WTC11 (cell line): ENCODE measurements around the gene PKHD1. TPM values are rescaled to one million over a fixed set of nuclear protein-coding genes. Genes with fewer than 3 reads are reported as not detected.

Experiments
- ATAC-seq: fragments of 200-7000 bp; cut with Tn5 transposase; 2 replicates; pipeline ENCODE4 v1.10.0; 2021; ENCODE audit warnings: mild to moderate bottlenecking, moderate library complexity
- CTCF ChIA-PET: fragments of 300-600 bp; sonication (Branson Sonifier 250); formaldehyde crosslinking; loops from one replicate; lab custom pipeline; 2021; ENCODE audit warnings: antibody characterized with exemption; lab: Charles Lee
- POLR2A ChIA-PET: fragments of 350-600 bp; sonication (Branson Sonifier 250); formaldehyde crosslinking; loops from one replicate; lab custom pipeline; 2021; ENCODE audit warnings: antibody characterized with exemption; lab: Charles Lee
- DNase-seq: peaks from one replicate; pipeline ENCODE4 v3.0.0; 2021; ENCODE audit warnings: low spot score
- H3K27ac Mint-ChIP-seq: 2 replicates; pipeline ENCODE4 v1.8.0; 2021; ENCODE audit warnings: mixed read lengths
- H3K27me3 Mint-ChIP-seq: 2 replicates; pipeline ENCODE4 v1.8.0; 2021; ENCODE audit warnings: low read depth, mild to moderate bottlenecking, moderate library complexity, mixed read lengths
- H3K36me3 Mint-ChIP-seq: 2 replicates; pipeline ENCODE4 v1.8.0; 2021; ENCODE audit warnings: mixed read lengths
- H3K4me1 Mint-ChIP-seq: 2 replicates; pipeline ENCODE4 v1.8.0; 2022; ENCODE audit warnings: mixed read lengths
- H3K4me3 Mint-ChIP-seq: 2 replicates; pipeline ENCODE4 v1.8.0; 2021; ENCODE audit warnings: mild to moderate bottlenecking, moderate library complexity, mixed read lengths
- H3K9me3 Mint-ChIP-seq: 2 replicates; pipeline ENCODE4 v1.8.0; 2021; ENCODE audit warnings: mixed read lengths
- FOXK1 ChIP-seq: sonication (generic); formaldehyde crosslinking; IDR thresholded peaks from 2 replicates; pipeline ENCODE4 v1.8.0; 2022; ENCODE audit warnings: mild to moderate bottlenecking, moderate library complexity, missing genetic modification reagents
- GTF2I ChIP-seq: fragments of 250-450 bp; sonication (Bioruptor Pico); conservative IDR thresholded peaks from 2 replicates; pipeline ENCODE4 v1.4.0; 2021; ENCODE audit warnings: mild to moderate bottlenecking
- HMGA2 ChIP-seq: fragments of 250-450 bp; sonication (Bioruptor Pico); IDR thresholded peaks from 2 replicates; pipeline ENCODE4 v1.4.0; 2021; ENCODE audit warnings: mild to moderate bottlenecking, moderate library complexity
- JAZF1 ChIP-seq: fragments of 250-450 bp; sonication (Bioruptor Pico); IDR thresholded peaks from 2 replicates; pipeline ENCODE4 v1.9.0; 2021; ENCODE audit warnings: moderate library complexity, mild to moderate bottlenecking, inconsistent platforms
- MYBL2 ChIP-seq: sonication (generic); formaldehyde crosslinking; IDR thresholded peaks from 2 replicates; pipeline ENCODE4 v1.8.1; 2023; ENCODE audit warnings: mild to moderate bottlenecking, moderate library complexity, missing genetic modification reagents
- SMAD3 ChIP-seq: sonication (generic); formaldehyde crosslinking; IDR thresholded peaks from 2 replicates; pipeline ENCODE4 v1.8.0; 2022; ENCODE audit warnings: missing genetic modification reagents, mild to moderate bottlenecking, borderline replicate concordance
- SP1 ChIP-seq: sonication (generic); formaldehyde crosslinking; conservative IDR thresholded peaks from 2 replicates; pipeline ENCODE4 v1.8.1; 2022; ENCODE audit warnings: missing genetic modification reagents
- TEAD4 ChIP-seq: sonication (generic); formaldehyde crosslinking; IDR thresholded peaks from 2 replicates; pipeline ENCODE4 v1.8.0; 2022; ENCODE audit warnings: mild to moderate bottlenecking, missing genetic modification reagents
- ZNF138 ChIP-seq: sonication (generic); formaldehyde crosslinking; conservative IDR thresholded peaks from 2 replicates; pipeline ENCODE4 v1.8.1; 2022; ENCODE audit warnings: mild to moderate bottlenecking, moderate library complexity, missing genetic modification reagents
- total RNA-seq: library from RNA; stranded (reverse); gene quantifications from 3 replicates; pipeline ENCODE4 v1.2.3, GENCODE V29; 2021
- TF ChIP-seq, protein P1 (sequence below): fragments of 250-450 bp; sonication (Bioruptor Pico); IDR thresholded peaks from 2 replicates; pipeline ENCODE4 v1.9.0; 2021; ENCODE audit warnings: mild to moderate bottlenecking, borderline replicate concordance
- TF ChIP-seq, protein P2 (sequence below): sonication (generic); formaldehyde crosslinking; IDR thresholded peaks from 2 replicates; pipeline ENCODE4 v1.8.1; 2023; ENCODE audit warnings: mild to moderate bottlenecking, missing genetic modification reagents, moderate library complexity
- TF ChIP-seq, protein P3 (sequence below): sonication (generic); formaldehyde crosslinking; IDR thresholded peaks from 2 replicates; pipeline ENCODE4 v1.8.0; 2022; ENCODE audit warnings: mild to moderate bottlenecking, missing genetic modification reagents
- TF ChIP-seq, protein P4 (sequence below): sonication (generic); formaldehyde crosslinking; IDR thresholded peaks from 2 replicates; pipeline ENCODE4 v1.8.0; 2022; ENCODE audit warnings: mild to moderate bottlenecking, missing genetic modification reagents
- TF ChIP-seq, protein P5 (sequence below): sonication (generic); formaldehyde crosslinking; IDR thresholded peaks from 2 replicates; pipeline ENCODE4 v1.8.1; 2023; ENCODE audit warnings: mild to moderate bottlenecking, missing genetic modification reagents
- TF ChIP-seq, protein P6 (sequence below): fragments of 200-600 bp; IDR thresholded peaks from 2 replicates; pipeline ENCODE4 v1.8.0; 2022; ENCODE audit warnings: antibody characterized with exemption

The PKHD1 gene
- total RNA-seq, 1 experiment from 2014 or later: 0.15 TPM

DNA sequence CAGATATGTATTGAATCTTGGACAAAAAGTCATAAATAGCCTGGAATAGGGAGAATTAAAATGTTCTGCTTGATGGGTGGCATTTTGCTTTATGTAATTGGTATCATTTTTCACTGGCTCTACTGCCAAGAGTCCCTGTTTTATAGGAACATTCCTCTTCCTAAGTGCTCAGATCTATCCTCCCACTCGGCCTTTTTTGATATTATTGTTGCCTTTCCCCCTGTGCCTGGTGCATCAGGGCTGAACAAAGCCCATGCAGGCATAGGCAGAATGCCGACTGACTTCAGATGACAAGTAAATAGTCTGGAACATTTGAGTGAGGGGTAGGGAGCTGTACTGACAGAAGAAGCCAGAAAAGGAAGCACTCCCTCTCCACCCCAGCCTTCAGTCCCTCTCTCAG, 127.0 kb downstream of the PKHD1 start (continued):
- TF ChIP-seq, protein P1, sequence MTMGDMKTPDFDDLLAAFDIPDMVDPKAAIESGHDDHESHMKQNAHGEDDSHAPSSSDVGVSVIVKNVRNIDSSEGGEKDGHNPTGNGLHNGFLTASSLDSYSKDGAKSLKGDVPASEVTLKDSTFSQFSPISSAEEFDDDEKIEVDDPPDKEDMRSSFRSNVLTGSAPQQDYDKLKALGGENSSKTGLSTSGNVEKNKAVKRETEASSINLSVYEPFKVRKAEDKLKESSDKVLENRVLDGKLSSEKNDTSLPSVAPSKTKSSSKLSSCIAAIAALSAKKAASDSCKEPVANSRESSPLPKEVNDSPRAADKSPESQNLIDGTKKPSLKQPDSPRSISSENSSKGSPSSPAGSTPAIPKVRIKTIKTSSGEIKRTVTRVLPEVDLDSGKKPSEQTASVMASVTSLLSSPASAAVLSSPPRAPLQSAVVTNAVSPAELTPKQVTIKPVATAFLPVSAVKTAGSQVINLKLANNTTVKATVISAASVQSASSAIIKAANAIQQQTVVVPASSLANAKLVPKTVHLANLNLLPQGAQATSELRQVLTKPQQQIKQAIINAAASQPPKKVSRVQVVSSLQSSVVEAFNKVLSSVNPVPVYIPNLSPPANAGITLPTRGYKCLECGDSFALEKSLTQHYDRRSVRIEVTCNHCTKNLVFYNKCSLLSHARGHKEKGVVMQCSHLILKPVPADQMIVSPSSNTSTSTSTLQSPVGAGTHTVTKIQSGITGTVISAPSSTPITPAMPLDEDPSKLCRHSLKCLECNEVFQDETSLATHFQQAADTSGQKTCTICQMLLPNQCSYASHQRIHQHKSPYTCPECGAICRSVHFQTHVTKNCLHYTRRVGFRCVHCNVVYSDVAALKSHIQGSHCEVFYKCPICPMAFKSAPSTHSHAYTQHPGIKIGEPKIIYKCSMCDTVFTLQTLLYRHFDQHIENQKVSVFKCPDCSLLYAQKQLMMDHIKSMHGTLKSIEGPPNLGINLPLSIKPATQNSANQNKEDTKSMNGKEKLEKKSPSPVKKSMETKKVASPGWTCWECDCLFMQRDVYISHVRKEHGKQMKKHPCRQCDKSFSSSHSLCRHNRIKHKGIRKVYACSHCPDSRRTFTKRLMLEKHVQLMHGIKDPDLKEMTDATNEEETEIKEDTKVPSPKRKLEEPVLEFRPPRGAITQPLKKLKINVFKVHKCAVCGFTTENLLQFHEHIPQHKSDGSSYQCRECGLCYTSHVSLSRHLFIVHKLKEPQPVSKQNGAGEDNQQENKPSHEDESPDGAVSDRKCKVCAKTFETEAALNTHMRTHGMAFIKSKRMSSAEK: no peak
- TF ChIP-seq JAZF1 (CRISPR knock-in tag): no peak
- TF ChIP-seq HMGA2 (CRISPR knock-in tag): no peak
- TF ChIP-seq, protein P2, sequence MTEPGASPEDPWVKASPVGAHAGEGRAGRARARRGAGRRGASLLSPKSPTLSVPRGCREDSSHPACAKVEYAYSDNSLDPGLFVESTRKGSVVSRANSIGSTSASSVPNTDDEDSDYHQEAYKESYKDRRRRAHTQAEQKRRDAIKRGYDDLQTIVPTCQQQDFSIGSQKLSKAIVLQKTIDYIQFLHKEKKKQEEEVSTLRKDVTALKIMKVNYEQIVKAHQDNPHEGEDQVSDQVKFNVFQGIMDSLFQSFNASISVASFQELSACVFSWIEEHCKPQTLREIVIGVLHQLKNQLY (CRISPR knock-in tag): no peak
- TF ChIP-seq FOXK1 (CRISPR knock-in tag): no peak
- TF ChIP-seq, protein P3, sequence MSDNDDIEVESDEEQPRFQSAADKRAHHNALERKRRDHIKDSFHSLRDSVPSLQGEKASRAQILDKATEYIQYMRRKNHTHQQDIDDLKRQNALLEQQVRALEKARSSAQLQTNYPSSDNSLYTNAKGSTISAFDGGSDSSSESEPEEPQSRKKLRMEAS (CRISPR knock-in tag): no peak
- TF ChIP-seq, protein P4, sequence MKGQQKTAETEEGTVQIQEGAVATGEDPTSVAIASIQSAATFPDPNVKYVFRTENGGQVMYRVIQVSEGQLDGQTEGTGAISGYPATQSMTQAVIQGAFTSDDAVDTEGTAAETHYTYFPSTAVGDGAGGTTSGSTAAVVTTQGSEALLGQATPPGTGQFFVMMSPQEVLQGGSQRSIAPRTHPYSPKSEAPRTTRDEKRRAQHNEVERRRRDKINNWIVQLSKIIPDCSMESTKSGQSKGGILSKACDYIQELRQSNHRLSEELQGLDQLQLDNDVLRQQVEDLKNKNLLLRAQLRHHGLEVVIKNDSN (CRISPR knock-in tag): no peak
- no peak for TF ChIP-seq MYBL2
- TF ChIP-seq TEAD4 (CRISPR knock-in tag): no peak
- TF ChIP-seq SP1: no peak
- no peak for TF ChIP-seq SMAD3 (CRISPR knock-in tag)
- no peak for TF ChIP-seq ZNF138 (CRISPR knock-in tag)
- TF ChIP-seq, protein P5, sequence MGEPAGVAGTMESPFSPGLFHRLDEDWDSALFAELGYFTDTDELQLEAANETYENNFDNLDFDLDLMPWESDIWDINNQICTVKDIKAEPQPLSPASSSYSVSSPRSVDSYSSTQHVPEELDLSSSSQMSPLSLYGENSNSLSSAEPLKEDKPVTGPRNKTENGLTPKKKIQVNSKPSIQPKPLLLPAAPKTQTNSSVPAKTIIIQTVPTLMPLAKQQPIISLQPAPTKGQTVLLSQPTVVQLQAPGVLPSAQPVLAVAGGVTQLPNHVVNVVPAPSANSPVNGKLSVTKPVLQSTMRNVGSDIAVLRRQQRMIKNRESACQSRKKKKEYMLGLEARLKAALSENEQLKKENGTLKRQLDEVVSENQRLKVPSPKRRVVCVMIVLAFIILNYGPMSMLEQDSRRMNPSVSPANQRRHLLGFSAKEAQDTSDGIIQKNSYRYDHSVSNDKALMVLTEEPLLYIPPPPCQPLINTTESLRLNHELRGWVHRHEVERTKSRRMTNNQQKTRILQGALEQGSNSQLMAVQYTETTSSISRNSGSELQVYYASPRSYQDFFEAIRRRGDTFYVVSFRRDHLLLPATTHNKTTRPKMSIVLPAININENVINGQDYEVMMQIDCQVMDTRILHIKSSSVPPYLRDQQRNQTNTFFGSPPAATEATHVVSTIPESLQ (CRISPR knock-in tag): no peak
- TF ChIP-seq, all 79 proteins: peak for 0

DNA sequence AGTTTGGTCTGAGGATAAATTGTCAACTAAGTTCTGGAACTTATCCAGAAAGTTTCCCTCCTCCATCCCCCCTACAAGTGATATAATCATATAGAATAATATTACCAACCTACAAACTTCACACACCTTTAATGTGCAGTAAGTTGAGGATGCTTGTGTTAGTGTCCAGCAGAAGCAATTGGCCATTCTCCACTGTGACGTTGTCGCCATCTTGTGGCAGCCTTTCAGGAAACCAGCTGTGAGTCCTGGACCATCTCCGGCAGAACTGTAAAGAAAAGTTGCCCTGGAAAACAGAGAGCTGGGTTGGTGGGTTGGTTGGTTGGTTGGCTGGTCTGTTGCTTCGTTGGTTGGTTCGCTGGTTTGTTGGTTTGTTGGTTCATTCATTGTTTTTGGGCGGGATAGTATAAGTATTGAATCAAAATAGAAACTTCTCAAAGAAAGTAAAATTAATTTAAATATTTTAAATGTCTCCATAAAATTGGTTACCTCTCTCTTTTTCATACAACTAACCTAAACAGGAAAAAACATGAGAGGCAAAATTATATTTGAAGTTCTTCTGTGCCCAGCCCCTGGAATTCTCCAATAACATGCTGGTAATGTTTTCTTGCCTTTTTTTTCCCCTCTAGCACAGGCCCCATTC, 127.5 kb downstream of the PKHD1 start:
- DNase-seq: peak; percentile 80
- peak; percentile 91 for ATAC-seq
- H3K4me3 Mint-ChIP-seq: no peak overlapping the region

More for the DNA sequence above, 127.5 kb downstream of the PKHD1 start:
- no peaks in the 10 kb centered on the region for H3K9me3 Mint-ChIP-seq
- CTCF ChIA-PET: interaction anchor here (0.6 to 2.4 kb wide), 31 partner anchors 8 to 1117 kb away, joined by 3 to 24 read pairs (median 4); no protein-coding TSS in a partner anchor
- TF ChIP-seq, protein P6, sequence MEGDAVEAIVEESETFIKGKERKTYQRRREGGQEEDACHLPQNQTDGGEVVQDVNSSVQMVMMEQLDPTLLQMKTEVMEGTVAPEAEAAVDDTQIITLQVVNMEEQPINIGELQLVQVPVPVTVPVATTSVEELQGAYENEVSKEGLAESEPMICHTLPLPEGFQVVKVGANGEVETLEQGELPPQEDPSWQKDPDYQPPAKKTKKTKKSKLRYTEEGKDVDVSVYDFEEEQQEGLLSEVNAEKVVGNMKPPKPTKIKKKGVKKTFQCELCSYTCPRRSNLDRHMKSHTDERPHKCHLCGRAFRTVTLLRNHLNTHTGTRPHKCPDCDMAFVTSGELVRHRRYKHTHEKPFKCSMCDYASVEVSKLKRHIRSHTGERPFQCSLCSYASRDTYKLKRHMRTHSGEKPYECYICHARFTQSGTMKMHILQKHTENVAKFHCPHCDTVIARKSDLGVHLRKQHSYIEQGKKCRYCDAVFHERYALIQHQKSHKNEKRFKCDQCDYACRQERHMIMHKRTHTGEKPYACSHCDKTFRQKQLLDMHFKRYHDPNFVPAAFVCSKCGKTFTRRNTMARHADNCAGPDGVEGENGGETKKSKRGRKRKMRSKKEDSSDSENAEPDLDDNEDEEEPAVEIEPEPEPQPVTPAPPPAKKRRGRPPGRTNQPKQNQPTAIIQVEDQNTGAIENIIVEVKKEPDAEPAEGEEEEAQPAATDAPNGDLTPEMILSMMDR: peak; percentile 61
- TF ChIP-seq GTF2I (CRISPR knock-in tag): no peak
- TF ChIP-seq, all 79 proteins: peak for 1
- no peaks in the 10 kb centered on the region for H3K36me3 Mint-ChIP-seq
- no peak overlapping the region for H3K27ac Mint-ChIP-seq
- H3K27me3 Mint-ChIP-seq: no peaks in the 10 kb centered on the region; the same call in 1 of the 2 replicates
- H3K4me1 Mint-ChIP-seq: no peaks in the 10 kb centered on the region; the same call in 1 of the 2 replicates
- POLR2A ChIA-PET: no interaction called here
